H9 (cell line): Measurements from ENCODE around the gene FAM131C. TPM values are rescaled to one million over a fixed set of nuclear protein-coding genes. Genes with fewer than 3 reads are reported as not detected.

ENCODE experiments used
- DNase-seq: peaks from one replicate; pipeline ENCODE4 v3.0.0-alpha.2; 2017
- H2AFZ ChIP-seq: one replicate; pipeline ENCODE4 v1.6.1; 2013; ENCODE audit warnings: mild to moderate bottlenecking, low read length, control low read depth, moderate library complexity
- H2AK5ac ChIP-seq: 2 replicates; pipeline ENCODE4 v1.6.1; 2013; ENCODE audit warnings: low read length, control low read depth, mixed read lengths; ENCODE audit not compliant: insufficient read length
- H2BK120ac ChIP-seq: one replicate; pipeline ENCODE4 v1.6.1; 2013; ENCODE audit warnings: low read depth, mild to moderate bottlenecking, low read length, control low read depth, inconsistent platforms; ENCODE audit not compliant: poor library complexity, severe bottlenecking
- H2BK12ac ChIP-seq: 2 replicates; pipeline ENCODE4 v1.6.1; 2013; ENCODE audit warnings: low read length, control low read depth, mixed read lengths, low read depth; ENCODE audit not compliant: insufficient read length
- H2BK15ac ChIP-seq: 2 replicates; pipeline ENCODE4 v1.6.1; 2013; ENCODE audit warnings: low read depth, low read length, control low read depth
- H2BK20ac ChIP-seq: one replicate; pipeline ENCODE4 v1.6.1; 2013; ENCODE audit warnings: low read depth, mild to moderate bottlenecking, low read length, control low read depth, inconsistent platforms; ENCODE audit not compliant: poor library complexity, severe bottlenecking
- H2BK5ac ChIP-seq: 2 replicates; pipeline ENCODE4 v1.6.1; 2013; ENCODE audit warnings: low read length, control low read depth, mixed read lengths; ENCODE audit not compliant: insufficient read length
- H3K14ac ChIP-seq: 2 replicates; pipeline ENCODE4 v1.6.1; 2013; ENCODE audit warnings: low read length, control low read depth; ENCODE audit not compliant: insufficient read depth
- H3K18ac ChIP-seq: 2 replicates; pipeline ENCODE4 v1.6.1; 2013; ENCODE audit warnings: low read depth, mild to moderate bottlenecking, mixed read lengths, low read length, control low read depth; ENCODE audit not compliant: insufficient read length
- H3K23ac ChIP-seq: 2 replicates; pipeline ENCODE4 v1.6.1; 2013; ENCODE audit warnings: low read length, control low read depth, mixed read lengths, low read depth; ENCODE audit not compliant: insufficient read length
- H3K23me2 ChIP-seq: 2 replicates; pipeline ENCODE4 v1.6.1; 2013; ENCODE audit warnings: low read depth, mild to moderate bottlenecking, mixed read lengths, low read length, control low read depth; ENCODE audit not compliant: insufficient read length, poor library complexity, severe bottlenecking
- H3K27ac ChIP-seq: 2 replicates; pipeline ENCODE4 v1.5.1; 2013; ENCODE audit warnings: low read length, control low read depth, mixed read lengths, low read depth; ENCODE audit not compliant: insufficient read length
- H3K27me3 ChIP-seq: 2 replicates; pipeline ENCODE4 v1.6.1; 2013; ENCODE audit warnings: low read length, control low read depth, inconsistent platforms; ENCODE audit not compliant: insufficient read depth
- H3K4ac ChIP-seq: 2 replicates; pipeline ENCODE4 v1.6.1; 2013; ENCODE audit warnings: low read depth, mild to moderate bottlenecking, control low read depth, inconsistent platforms, low read length, moderate library complexity
- H3K4me1 ChIP-seq: 2 replicates; pipeline ENCODE4 v1.6.1; 2013; ENCODE audit warnings: low read length, control low read depth, inconsistent platforms; ENCODE audit not compliant: insufficient read depth
- H3K4me2 ChIP-seq: 2 replicates; pipeline ENCODE4 v1.6.1; 2013; ENCODE audit warnings: low read length, control low read depth, mixed read lengths; ENCODE audit not compliant: insufficient read length, insufficient read depth
- H3K56ac ChIP-seq: 2 replicates; pipeline ENCODE4 v1.6.1; 2013; ENCODE audit warnings: low read depth, mild to moderate bottlenecking, mixed read lengths, low read length, control low read depth; ENCODE audit not compliant: insufficient read length
- H3K79me1 ChIP-seq: 2 replicates; pipeline ENCODE4 v1.6.1; 2013; ENCODE audit warnings: low read depth, mild to moderate bottlenecking, moderate library complexity, low read length, control low read depth, inconsistent platforms; ENCODE audit not compliant: insufficient read depth, poor library complexity, severe bottlenecking
- H3K79me2 ChIP-seq: 2 replicates; pipeline ENCODE4 v1.6.1; 2013; ENCODE audit warnings: low read length, control low read depth, inconsistent platforms; ENCODE audit not compliant: insufficient read depth
- H3K9ac ChIP-seq: 2 replicates; pipeline ENCODE4 v1.6.1; 2013; ENCODE audit warnings: low read length, control low read depth, mixed read lengths; ENCODE audit not compliant: insufficient read length; ENCODE audit errors: extremely low read depth
- H3K9me3 ChIP-seq: one replicate; pipeline ENCODE4 v1.6.1; 2013; ENCODE audit warnings: low read depth, low read length, inconsistent platforms; ENCODE audit not compliant: control insufficient read depth
- H3T11ph ChIP-seq: one replicate; pipeline ENCODE4 v1.6.1; 2013; ENCODE audit warnings: mild to moderate bottlenecking, low read length, control low read depth, inconsistent platforms
- H4K20me1 ChIP-seq: one replicate; pipeline ENCODE4 v1.6.1; 2013; ENCODE audit not compliant: control insufficient read depth, insufficient read length, insufficient read depth
- H4K5ac ChIP-seq: 2 replicates; pipeline ENCODE4 v1.6.1; 2013; ENCODE audit warnings: low read depth, mild to moderate bottlenecking, mixed read lengths, low read length, control low read depth; ENCODE audit not compliant: insufficient read length
- H4K8ac ChIP-seq: replicated peaks from 2 replicates; pipeline ENCODE4 v1.6.1; 2013; ENCODE audit warnings: low read length, control low read depth, mixed read lengths, low read depth; ENCODE audit not compliant: insufficient read length
- H4K91ac ChIP-seq: 2 replicates; pipeline ENCODE4 v1.6.1; 2013; ENCODE audit warnings: low read depth, mild to moderate bottlenecking, moderate library complexity, mixed read lengths, low read length, control low read depth; ENCODE audit not compliant: insufficient read length
- H3K27ac Mint-ChIP-seq, 3 experiments: 2 replicates in 2 of 3; 3 replicates in 1 of 3; pipeline ENCODE4 v1.8.0; 2020 to 2021; ENCODE audit warnings: mixed read lengths in 3 of 3, mild to moderate bottlenecking in 1 of 3, moderate library complexity in 1 of 3
- H3K27me3 Mint-ChIP-seq: 2 replicates; pipeline ENCODE4 v1.8.0; 2021; ENCODE audit warnings: low read depth, mild to moderate bottlenecking, moderate library complexity, mixed read lengths
- H3K36me3 Mint-ChIP-seq, 3 experiments: 2 replicates in 2 of 3; 3 replicates in 1 of 3; pipeline ENCODE4 v1.8.0; 2020 to 2021; ENCODE audit warnings: low read depth in 3 of 3, mixed read lengths in 3 of 3; ENCODE audit not compliant: insufficient read depth in 1 of 3
- H3K4me1 Mint-ChIP-seq, 2 experiments: 2 replicates each; pipeline ENCODE4 v1.8.0; 2020; ENCODE audit warnings: mixed read lengths in 2 of 2
- H3K4me3 Mint-ChIP-seq, 2 experiments: 2 replicates in 1 of 2; 3 replicates in 1 of 2; pipeline ENCODE4 v1.8.0; 2020 to 2021; ENCODE audit warnings: mild to moderate bottlenecking in 2 of 2, mixed read lengths in 2 of 2, moderate library complexity in 1 of 2
- H3K9me3 Mint-ChIP-seq, 2 experiments: 2 replicates in 1 of 2; 3 replicates in 1 of 2; pipeline ENCODE4 v1.8.0; 2020; ENCODE audit warnings: mild to moderate bottlenecking in 2 of 2, mixed read lengths in 2 of 2, moderate library complexity in 1 of 2
- CTCF ChIP-seq: fragments of 200-600 bp; sonication (generic); conservative IDR thresholded peaks from 3 replicates; pipeline ENCODE4 v1.8.0; 2021; ENCODE audit warnings: antibody characterized with exemption, mild to moderate bottlenecking
- WGBS: extraction: QIAGEN DNeasy Blood & Tissue Kit; methylation state at CpG from one replicate; pipeline ENCODE4 v1.1.7; 2013; ENCODE audit warnings: missing lambda C conversion rate, low lambda C conversion rate, mixed read lengths; ENCODE audit not compliant: insufficient read length; ENCODE audit errors: extremely low coverage; 5-methylcytosine and 5-hydroxymethylcytosine counted together
- total RNA-seq: library from RNA; stranded (reverse); gene quantifications from 2 replicates; pipeline ENCODE4 v1.2.1, GENCODE V29; 2021

The FAM131C gene
- total RNA-seq, 1 experiment from 2014 or later: 0.61 TPM

- Mint-ChIP-seq H3K9me3 (no peaks in the 10 kb centered on the region; a peak in 1 of 5 replicates), H3K27me3 (peaks cover 64% of the 10 kb centered on the region), H3K36me3 (no peaks in the 10 kb centered on the region), H3K4me3 (no peak overlapping the region), H3K27ac (no peak overlapping the region), H3K4me1 (peaks cover 12 to 24% of the 10 kb centered on the region in 2 experiments)
- DNase-seq: no peak
- Histone ChIP-seq H3K4me1 (no peaks in the 10 kb centered on the region), H2AFZ (no peak overlapping the region), H3K23ac (no peak overlapping the region), H3K9ac (no peak overlapping the region), H4K5ac (no peak overlapping the region), H4K8ac (no peak overlapping the region), H3K18ac (no peak overlapping the region), H3K79me2 (no peaks in the 10 kb centered on the region), H3K56ac (no peak overlapping the region), H2BK15ac (no peak overlapping the region), H3K4me2 (no peak overlapping the region), H2BK12ac (no peak overlapping the region), H4K91ac (no peak overlapping the region), H3K4ac (no peak overlapping the region), H4K20me1 (no peaks in the 10 kb centered on the region), H2AK5ac (no peak overlapping the region), H2BK5ac (no peak overlapping the region), H3T11ph (no peak overlapping the region), H3K23me2 (peaks cover 5% of the 10 kb centered on the region), H3K27me3 (peaks cover 5% of the 10 kb centered on the region; the same call in 1 of the 2 replicates), H2BK120ac (no peak overlapping the region), H3K14ac (no peak overlapping the region), H3K9me3 (no peaks in the 10 kb centered on the region), H3K27ac (no peak overlapping the region), H3K79me1 (no peaks in the 10 kb centered on the region), H2BK20ac (no peak overlapping the region)
- WGBS: no CpG with 5 or more reads among the region's 11 CpGs
- TF ChIP-seq CTCF: no peak
Observed at GRCh38 chr1:16075337-16076030, 2.0 kb upstream of the FAM131C start.
